MM.1S (cell line): ENCODE measurements around the gene TASL.

Experiments used
- DNase-seq: peaks from one replicate; pipeline ENCODE4 v3.0.0-alpha.2; 2015
- H2AFZ ChIP-seq: fragments of 300-600 bp; sonication (generic); 2 replicates; pipeline ENCODE4 v1.6.0; 2016; ENCODE audit warnings: antibody characterized with exemption, low read length
- H3F3A ChIP-seq: fragments of 300-600 bp; sonication (generic); 2 replicates; pipeline ENCODE4 v1.6.1; 2016; ENCODE audit warnings: mild to moderate bottlenecking, antibody characterized with exemption, low read length, moderate library complexity, mixed read lengths; ENCODE audit not compliant: insufficient read depth
- H3K27ac ChIP-seq: fragments of 300-600 bp; sonication (generic); 2 replicates; pipeline ENCODE4 v1.5.1; 2016; ENCODE audit warnings: mild to moderate bottlenecking, low read length
- H3K27me3 ChIP-seq: fragments of 300-600 bp; sonication (generic); replicated peaks from 2 replicates; pipeline ENCODE4 v1.6.0; 2016; ENCODE audit warnings: low read length; ENCODE audit not compliant: insufficient read depth
- H3K36me3 ChIP-seq: fragments of 300-600 bp; sonication (generic); replicated peaks from 2 replicates; pipeline ENCODE4 v1.6.1; 2016; ENCODE audit warnings: mild to moderate bottlenecking, low read length, mixed read lengths; ENCODE audit not compliant: insufficient read depth
- H3K4me1 ChIP-seq: fragments of 300-600 bp; sonication (generic); 2 replicates; pipeline ENCODE4 v1.6.1; 2016; ENCODE audit warnings: low read length, mixed read lengths
- H3K4me2 ChIP-seq: fragments of 300-600 bp; sonication (generic); 2 replicates; pipeline ENCODE4 v1.6.0; 2016; ENCODE audit warnings: low read depth, low read length
- H3K4me3 ChIP-seq: fragments of 300-600 bp; sonication (generic); 2 replicates; pipeline ENCODE4 v1.5.1; 2016; ENCODE audit warnings: low read length, mixed read lengths
- H3K79me2 ChIP-seq: fragments of 300-600 bp; sonication (generic); 2 replicates; pipeline ENCODE4 v1.6.1; 2016; ENCODE audit warnings: mixed run types, low read length, mixed read lengths
- H3K9ac ChIP-seq: fragments of 300-600 bp; sonication (generic); 2 replicates; pipeline ENCODE4 v1.6.1; 2016; ENCODE audit warnings: low read length, mixed read lengths
- H3K9me2 ChIP-seq: fragments of 300-600 bp; sonication (generic); replicated peaks from 2 replicates; pipeline ENCODE4 v1.6.1; 2016; ENCODE audit warnings: mild to moderate bottlenecking, low read length, mixed read lengths; ENCODE audit not compliant: insufficient read depth
- H3K9me3 ChIP-seq: fragments of 300-600 bp; sonication (generic); replicated peaks from 2 replicates; pipeline ENCODE4 v1.6.1; 2016; ENCODE audit warnings: mild to moderate bottlenecking, low read length, mixed read lengths; ENCODE audit not compliant: insufficient read depth
- H4K20me1 ChIP-seq: fragments of 300-600 bp; sonication (generic); 2 replicates; pipeline ENCODE4 v1.6.1; 2016; ENCODE audit warnings: mild to moderate bottlenecking, low read length, moderate library complexity, mixed read lengths; ENCODE audit not compliant: insufficient read depth
- EZH2 ChIP-seq: fragments of 300-600 bp; sonication (generic); optimal IDR thresholded peaks from 2 replicates; pipeline ENCODE3; 2017; ENCODE audit warnings: low read depth, mild to moderate bottlenecking, antibody characterized with exemption, low read length, mixed read lengths
- EZH2phosphoT487 ChIP-seq: fragments of 300-600 bp; sonication (generic); IDR thresholded peaks from 2 replicates; pipeline ENCODE4 v1.6.1; 2018; ENCODE audit warnings: antibody characterized with exemption, low read length
- TF ChIP-seq, protein P1 (sequence below): fragments of 300-600 bp; sonication (generic); IDR thresholded peaks from 2 replicates; pipeline ENCODE4 v1.5.1; 2016; ENCODE audit warnings: antibody characterized with exemption, low read length, mixed read lengths

The TASL gene

DNA sequence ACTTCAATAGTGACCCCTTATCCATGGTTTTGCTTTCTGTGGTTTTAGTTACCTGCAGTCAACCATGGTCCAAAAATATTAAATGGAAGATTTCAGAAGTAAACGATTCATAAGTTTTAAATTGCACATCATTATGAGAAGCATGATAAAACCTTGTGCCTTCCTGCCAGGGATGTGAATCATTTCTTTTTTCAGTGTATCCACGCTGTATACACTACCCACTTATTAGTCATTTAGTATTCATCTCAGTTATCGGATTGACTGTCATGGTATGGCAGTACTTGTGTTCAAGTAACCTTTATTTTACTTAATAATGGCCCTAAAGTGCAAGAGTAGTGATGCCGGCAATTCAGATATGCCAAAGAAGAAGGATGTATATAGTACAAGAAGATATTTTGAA lies 37.7 kb upstream of the TASL start:
- no peak overlapping the region for H3K27ac ChIP-seq
- no peak for TF ChIP-seq EZH2phosphoT487
- TF ChIP-seq EZH2: no peak
- TF ChIP-seq, protein P1, sequence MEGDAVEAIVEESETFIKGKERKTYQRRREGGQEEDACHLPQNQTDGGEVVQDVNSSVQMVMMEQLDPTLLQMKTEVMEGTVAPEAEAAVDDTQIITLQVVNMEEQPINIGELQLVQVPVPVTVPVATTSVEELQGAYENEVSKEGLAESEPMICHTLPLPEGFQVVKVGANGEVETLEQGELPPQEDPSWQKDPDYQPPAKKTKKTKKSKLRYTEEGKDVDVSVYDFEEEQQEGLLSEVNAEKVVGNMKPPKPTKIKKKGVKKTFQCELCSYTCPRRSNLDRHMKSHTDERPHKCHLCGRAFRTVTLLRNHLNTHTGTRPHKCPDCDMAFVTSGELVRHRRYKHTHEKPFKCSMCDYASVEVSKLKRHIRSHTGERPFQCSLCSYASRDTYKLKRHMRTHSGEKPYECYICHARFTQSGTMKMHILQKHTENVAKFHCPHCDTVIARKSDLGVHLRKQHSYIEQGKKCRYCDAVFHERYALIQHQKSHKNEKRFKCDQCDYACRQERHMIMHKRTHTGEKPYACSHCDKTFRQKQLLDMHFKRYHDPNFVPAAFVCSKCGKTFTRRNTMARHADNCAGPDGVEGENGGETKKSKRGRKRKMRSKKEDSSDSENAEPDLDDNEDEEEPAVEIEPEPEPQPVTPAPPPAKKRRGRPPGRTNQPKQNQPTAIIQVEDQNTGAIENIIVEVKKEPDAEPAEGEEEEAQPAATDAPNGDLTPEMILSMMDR: no peak

DNA sequence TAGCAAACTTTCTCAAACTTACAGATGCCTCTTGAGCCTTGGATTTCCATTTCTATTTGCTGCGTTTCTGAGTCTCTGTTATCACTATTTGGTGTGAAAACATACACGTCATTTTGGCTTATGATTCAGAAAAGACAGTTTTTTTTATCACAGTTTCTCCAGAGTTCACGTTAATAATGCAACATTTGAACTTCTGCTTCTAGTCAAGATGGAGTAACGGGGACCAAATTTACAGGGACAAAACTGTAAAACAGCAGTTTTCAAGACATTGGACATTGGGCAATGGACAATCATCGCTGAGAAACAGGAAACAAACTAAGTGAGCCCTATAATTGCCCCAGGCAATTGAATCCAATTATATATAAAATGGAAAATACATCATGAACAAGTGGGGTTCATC lies 36.2 kb upstream of the TASL start:
- Histone ChIP-seq H3K4me2 (no peak overlapping the region), H2AFZ (no peak overlapping the region), H3K79me2 (no peaks in the 10 kb centered on the region), H3K4me3 (no peak overlapping the region), H3K4me1 (no peaks in the 10 kb centered on the region), H3K9ac (no peak overlapping the region), H3K9me2 (no peaks in the 10 kb centered on the region), H3K9me3 (no peaks in the 10 kb centered on the region), H3F3A (no peaks in the 10 kb centered on the region), H3K27ac (no peak overlapping the region), H3K36me3 (no peaks in the 10 kb centered on the region), H4K20me1 (no peaks in the 10 kb centered on the region), H3K27me3 (no peaks in the 10 kb centered on the region)
- no peak for DNase-seq
- TF ChIP-seq, protein P1: no peak
- TF ChIP-seq EZH2 (no peak), EZH2phosphoT487 (no peak)

More for the DNA sequence above, 37.7 kb upstream of the TASL start:
- Histone ChIP-seq H3K36me3 (no peaks in the 10 kb centered on the region), H3K79me2 (no peaks in the 10 kb centered on the region), H3K4me1 (no peaks in the 10 kb centered on the region), H4K20me1 (no peaks in the 10 kb centered on the region), H3K9me2 (no peaks in the 10 kb centered on the region), H3K27me3 (no peaks in the 10 kb centered on the region), H3K4me3 (no peak overlapping the region), H3K9ac (no peak overlapping the region), H3K4me2 (no peak overlapping the region), H3F3A (no peaks in the 10 kb centered on the region), H3K9me3 (no peaks in the 10 kb centered on the region), H2AFZ (no peak overlapping the region)
- no peak for DNase-seq

DNA sequence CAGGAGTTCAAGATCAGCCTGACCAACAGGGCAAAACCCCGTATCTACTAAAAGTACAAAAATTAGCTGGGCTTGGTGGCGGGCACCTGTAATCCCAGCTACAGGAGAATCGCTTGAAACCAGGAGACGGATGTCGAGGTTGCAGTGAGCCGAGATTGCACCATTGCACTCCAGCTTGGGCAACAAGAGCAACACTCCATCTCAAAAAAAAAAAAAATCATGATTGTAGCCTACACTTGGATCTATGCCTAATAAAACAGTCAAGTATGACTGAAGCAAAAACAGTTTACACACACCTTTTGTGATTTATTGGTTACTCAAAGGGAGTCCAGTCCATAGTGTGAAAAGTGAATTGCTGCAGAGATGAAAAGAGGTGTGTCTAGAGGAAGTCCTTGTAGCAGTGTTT lies 34.7 kb upstream of the TASL start:
- H3F3A ChIP-seq: no peaks in the 10 kb centered on the region
- no peak overlapping the region for H3K27ac ChIP-seq
- H3K9ac ChIP-seq: no peak overlapping the region
- H3K36me3 ChIP-seq: no peaks in the 10 kb centered on the region
- no peaks in the 10 kb centered on the region for H3K9me3 ChIP-seq
- no peak overlapping the region for H3K4me3 ChIP-seq
- H3K4me1 ChIP-seq: no peaks in the 10 kb centered on the region
- H4K20me1 ChIP-seq: no peaks in the 10 kb centered on the region
- no peak for DNase-seq
- TF ChIP-seq EZH2phosphoT487 (no peak), EZH2 (no peak)
- TF ChIP-seq, protein P1: no peak
- H3K9me2 ChIP-seq: no peaks in the 10 kb centered on the region
- no peaks in the 10 kb centered on the region for H3K79me2 ChIP-seq
- H3K4me2 ChIP-seq: no peak overlapping the region
- H3K27me3 ChIP-seq: no peaks in the 10 kb centered on the region
- H2AFZ ChIP-seq: no peak overlapping the region
